C4-2B (cell line): ENCODE measurements around the gene SLC22A1.

Experiments
- H3K27ac ChIP-seq: fragments of 450-650 bp; 2 replicates; pipeline ENCODE4 v1.5.1; 2017
- CTCF ChIP-seq: fragments of 450-650 bp; conservative IDR thresholded peaks from 2 replicates; pipeline ENCODE4 v1.5.1; 2017; ENCODE audit warnings: mild to moderate bottlenecking
- ZFX ChIP-seq: fragments of 450-650 bp; IDR thresholded peaks from 2 replicates; pipeline ENCODE4 v1.6.1; 2017

SLC22A1 gene

DNA sequence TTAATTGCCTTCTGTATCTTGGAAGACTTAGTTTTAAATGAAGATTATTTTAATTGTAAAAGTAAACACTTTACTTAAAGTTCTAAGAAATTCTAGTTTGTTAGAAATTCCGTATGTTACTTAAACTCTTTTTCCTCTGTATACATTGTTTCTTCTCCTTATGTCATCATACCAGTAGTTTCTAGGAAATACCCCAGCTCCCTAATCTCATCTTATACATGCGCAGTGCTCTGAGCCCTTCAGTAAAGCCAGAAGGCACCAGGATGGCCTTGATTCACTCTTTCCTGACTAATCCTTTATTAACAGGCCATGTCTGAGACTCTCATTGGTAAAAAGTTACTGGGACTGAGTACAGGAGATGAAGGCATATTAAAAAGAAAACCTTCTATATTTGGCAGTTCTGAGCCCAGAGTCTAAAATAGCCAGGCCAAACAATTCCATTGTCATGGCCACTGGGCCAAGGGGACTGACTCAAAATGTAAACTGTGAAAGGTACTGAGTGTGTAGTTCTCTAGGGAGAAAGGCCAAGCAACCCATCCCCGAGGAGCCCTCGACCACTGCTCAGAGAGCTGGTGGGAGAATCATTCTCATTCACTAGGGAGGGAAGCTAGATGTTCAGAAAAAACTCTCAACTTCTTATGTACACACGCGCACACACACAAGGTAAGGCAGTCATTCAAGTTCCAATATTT is 25.0 kb downstream of the SLC22A1 start:
- TF ChIP-seq ZFX: no peak
- no peak for TF ChIP-seq CTCF
- H3K27ac ChIP-seq: no peak overlapping the region

DNA sequence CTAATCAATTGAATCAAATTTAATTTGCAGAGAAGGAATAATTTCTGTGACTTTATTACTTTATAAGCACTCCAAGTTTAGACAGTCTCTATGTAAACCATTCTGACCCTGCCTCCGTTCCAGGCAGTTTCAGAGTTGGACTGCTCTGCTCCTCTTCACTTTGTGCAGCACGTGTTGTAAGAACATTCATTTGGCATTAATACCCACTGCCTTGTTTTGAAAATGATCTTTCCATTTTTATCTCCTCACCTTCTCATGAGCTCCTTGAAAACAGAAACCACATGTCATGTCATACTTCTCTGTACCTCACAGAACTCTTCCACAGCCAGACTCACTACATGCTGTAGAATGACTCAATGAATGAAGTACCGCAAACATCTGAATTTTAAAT is 25.5 kb downstream of the SLC22A1 start:
- TF ChIP-seq CTCF (no peak), ZFX (no peak)
- no peak overlapping the region for H3K27ac ChIP-seq

GRCh38 chr6:160154471-160154870 is 32.9 kb downstream of the SLC22A1 start:
- no peak overlapping the region; the same call in 1 of the 2 replicates for H3K27ac ChIP-seq
- no peak for TF ChIP-seq CTCF
- no peak for TF ChIP-seq ZFX

DNA sequence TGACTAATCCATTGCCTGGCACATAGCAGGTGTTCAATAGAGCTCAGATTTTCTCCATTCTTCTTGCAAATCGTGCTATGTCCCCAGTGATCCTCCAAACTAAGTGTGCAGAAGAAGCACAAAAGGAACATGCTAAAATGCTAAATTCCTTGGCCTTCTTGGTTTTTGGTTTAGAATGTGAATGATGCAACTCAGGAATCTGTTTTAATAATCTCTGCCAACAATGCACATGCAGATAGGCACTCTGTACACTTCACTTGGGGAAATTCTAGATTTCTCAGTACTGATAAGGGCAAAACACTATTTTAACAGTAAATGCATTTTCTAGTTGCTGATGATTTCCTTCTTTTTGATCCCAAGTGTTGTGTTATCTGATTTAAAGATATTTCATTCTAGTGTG is 35.2 kb downstream of the SLC22A1 start:
- TF ChIP-seq CTCF (no peak), ZFX (no peak)
- no peak overlapping the region for H3K27ac ChIP-seq

GRCh38 chr6:160160450-160160849 is 38.8 kb downstream of the SLC22A1 start:
- TF ChIP-seq CTCF: peak; percentile 50
- no peak for TF ChIP-seq ZFX
- peak overlapping the region; percentile 63 for H3K27ac ChIP-seq

DNA sequence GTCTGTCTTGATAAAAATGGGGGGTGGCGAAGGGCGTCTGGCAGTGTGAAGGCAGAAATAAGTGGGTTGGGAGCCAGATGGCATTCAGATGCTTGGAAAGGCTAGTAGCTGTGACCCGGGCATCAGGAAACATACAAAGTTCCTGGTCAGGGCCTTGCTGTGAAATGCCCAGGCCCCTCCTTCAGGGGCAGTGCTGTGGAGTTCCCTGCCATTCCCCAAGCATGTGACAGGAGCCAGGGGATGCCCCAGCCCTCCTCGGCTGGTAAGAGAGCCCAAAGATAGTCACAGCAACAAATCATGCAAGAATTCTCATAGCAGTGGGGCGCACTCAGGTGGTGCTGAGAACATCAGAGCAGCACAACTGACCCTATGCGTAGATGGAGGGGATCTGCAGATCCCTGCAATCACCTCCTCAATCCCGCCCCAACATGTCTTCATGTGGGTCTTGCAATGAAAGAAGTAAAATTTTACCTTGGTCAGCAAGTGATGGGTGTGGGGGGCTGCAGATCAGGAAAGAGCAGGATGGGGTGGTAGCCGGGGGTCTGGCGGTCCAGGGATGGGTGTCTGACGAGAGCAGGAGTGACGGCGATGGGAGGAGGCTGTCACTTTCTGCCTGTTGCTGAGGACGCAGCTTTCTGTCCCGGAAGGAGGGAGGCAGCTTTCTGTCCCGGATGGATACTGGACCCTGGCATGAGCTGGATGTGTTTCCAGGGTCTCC is 39.5 kb downstream of the SLC22A1 start:
- peak overlapping the region; percentile 63 for H3K27ac ChIP-seq
- TF ChIP-seq CTCF (no peak), ZFX (no peak)

DNA sequence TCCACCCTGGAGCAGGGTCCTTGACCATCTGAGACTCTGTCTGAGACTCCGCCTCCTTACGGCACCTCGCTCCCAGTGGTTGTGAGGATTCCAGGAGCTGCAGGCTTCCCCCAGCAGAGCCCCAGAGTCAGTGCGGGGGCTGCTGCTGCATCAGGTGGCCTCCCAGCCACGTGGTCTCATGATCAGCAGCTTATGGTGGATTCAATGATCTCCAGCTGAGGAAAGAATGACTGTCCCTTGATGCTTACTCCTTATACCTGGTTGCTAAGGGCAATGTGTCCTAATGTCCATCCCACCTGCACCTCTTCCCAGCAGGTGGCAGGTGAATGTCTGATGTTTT is 40.0 kb downstream of the SLC22A1 start:
- H3K27ac ChIP-seq: peak overlapping the region; percentile 63; the same call in 1 of the 2 replicates
- TF ChIP-seq CTCF: no peak
- TF ChIP-seq ZFX: no peak
